Astrocyte (in vitro differentiated cells and primary cell): ENCODE measurements around the gene RDH5. TPM values are rescaled to one million over a fixed set of nuclear protein-coding genes. Genes with fewer than 3 reads are reported as not detected.

Experiments used
- DNase-seq: peaks from one replicate; pipeline ENCODE4 v3.0.0-alpha.2; 2010; ENCODE audit warnings: low read depth
- FAIRE-seq: peaks from 2 replicates; lab custom pipeline; 2011; peaks lifted over from hg19 to GRCh38; lab: Jason Lieb, UNC
- H2AFZ ChIP-seq: 2 replicates; pipeline ENCODE4 v1.6.0; 2012; ENCODE audit warnings: low read depth, low read length, inconsistent platforms
- H3K27ac ChIP-seq: 2 replicates; pipeline ENCODE4 v1.5.1; 2011; ENCODE audit warnings: low read depth, low read length, inconsistent platforms
- H3K27me3 ChIP-seq: 2 replicates; pipeline ENCODE4 v1.6.0; 2011; ENCODE audit warnings: low read length, inconsistent platforms; ENCODE audit not compliant: insufficient read depth
- H3K36me3 ChIP-seq: 2 replicates; pipeline ENCODE4 v1.5.1; 2011; ENCODE audit warnings: low read length, inconsistent platforms; ENCODE audit not compliant: insufficient read depth
- H3K4me1 ChIP-seq: 2 replicates; pipeline ENCODE4 v1.5.1; 2011; ENCODE audit warnings: low read length, inconsistent platforms; ENCODE audit not compliant: insufficient read depth
- H3K4me2 ChIP-seq: 2 replicates; pipeline ENCODE4 v1.6.0; 2012; ENCODE audit warnings: low read length, inconsistent platforms
- H3K4me3 ChIP-seq: 2 replicates; pipeline ENCODE4 v1.5.1; 2011; ENCODE audit warnings: low read depth, mild to moderate bottlenecking, low read length, inconsistent platforms; ENCODE audit not compliant: insufficient read depth
- H3K79me2 ChIP-seq: 2 replicates; pipeline ENCODE4 v1.6.0; 2012; ENCODE audit warnings: mild to moderate bottlenecking, low read length, inconsistent platforms; ENCODE audit not compliant: insufficient read depth
- H3K9ac ChIP-seq: 2 replicates; pipeline ENCODE4 v1.6.0; 2012; ENCODE audit warnings: mild to moderate bottlenecking, low read length, inconsistent platforms
- H3K9me3 ChIP-seq: 2 replicates; pipeline ENCODE4 v1.5.1; 2012; ENCODE audit warnings: low read depth, mild to moderate bottlenecking, low read length, inconsistent platforms; ENCODE audit not compliant: insufficient read depth
- H4K20me1 ChIP-seq: 2 replicates; pipeline ENCODE4 v1.6.0; 2012; ENCODE audit warnings: low read length, inconsistent platforms; ENCODE audit not compliant: insufficient read depth
- H3K27ac Mint-ChIP-seq: one replicate; pipeline ENCODE4 v1.8.0; 2021; ENCODE audit warnings: mild to moderate bottlenecking, mixed read lengths; ENCODE audit not compliant: unreplicated experiment
- H3K27me3 Mint-ChIP-seq: one replicate; pipeline ENCODE4 v1.8.0; 2021; ENCODE audit warnings: low read depth, mixed read lengths; ENCODE audit not compliant: unreplicated experiment
- H3K36me3 Mint-ChIP-seq: one replicate; pipeline ENCODE4 v1.8.0; 2021; ENCODE audit warnings: low read depth, mixed read lengths; ENCODE audit not compliant: unreplicated experiment
- H3K4me1 Mint-ChIP-seq: one replicate; pipeline ENCODE4 v1.8.0; 2021; ENCODE audit warnings: low read depth, mixed read lengths; ENCODE audit not compliant: unreplicated experiment
- H3K4me3 Mint-ChIP-seq: one replicate; pipeline ENCODE4 v1.8.0; 2021; ENCODE audit warnings: mild to moderate bottlenecking, moderate library complexity, mixed read lengths; ENCODE audit not compliant: unreplicated experiment
- H3K9me3 Mint-ChIP-seq: one replicate; pipeline ENCODE4 v1.8.0; 2021; ENCODE audit warnings: mild to moderate bottlenecking, mixed read lengths; ENCODE audit not compliant: unreplicated experiment
- CTCF ChIP-seq: IDR thresholded peaks from 2 replicates; pipeline ENCODE4 v1.5.1; 2011; ENCODE audit warnings: low read depth, mild to moderate bottlenecking, inconsistent platforms, low read length, moderate library complexity; ENCODE audit not compliant: insufficient read depth
- EZH2 ChIP-seq: IDR thresholded peaks from 2 replicates; pipeline ENCODE4 v1.6.1; 2012; ENCODE audit warnings: mild to moderate bottlenecking, low read length, inconsistent platforms; ENCODE audit not compliant: insufficient read depth
- total RNA-seq: library from RNA; stranded (reverse); gene quantifications from 2 replicates; pipeline ENCODE4 v1.2.1, GENCODE V29; 2021

RDH5 gene
- total RNA-seq, 1 donor from 2014 or later = 2.1 TPM

- Mint-ChIP-seq H3K4me3 (peak overlapping the region; percentile 94), H3K27me3 (no peaks in the 10 kb centered on the region), H3K27ac (peak overlapping the region; percentile 81), H3K9me3 (no peaks in the 10 kb centered on the region), H3K36me3 (peaks cover 4% of the 10 kb centered on the region), H3K4me1 (peaks cover 19% of the 10 kb centered on the region)
- Histone ChIP-seq H3K4me2 (peak overlapping the region; percentile 100), H3K9ac (peak overlapping the region; percentile 75), H3K36me3 (no peaks in the 10 kb centered on the region), H3K4me1 (peaks cover 14% of the 10 kb centered on the region), H3K79me2 (peaks cover 10% of the 10 kb centered on the region), H2AFZ (peak overlapping the region; percentile 70), H3K4me3 (peak overlapping the region; percentile 76), H3K27ac (peak overlapping the region; percentile 18), H3K9me3 (no peaks in the 10 kb centered on the region), H3K27me3 (no peaks in the 10 kb centered on the region), H4K20me1 (peaks cover 39% of the 10 kb centered on the region)
- TF ChIP-seq CTCF = no peak
- TF ChIP-seq EZH2 = no peak
- DNase-seq (peak; percentile 47), FAIRE-seq (no peak)
These were observed 23.5 kb downstream of the RDH5 start for GRCh38 chr12:55743406-55744339.

GRCh38 chr12:55744340-55745030 lies 24.3 kb downstream of the RDH5 start:
- peak overlapping the region; percentile 61 for H2AFZ ChIP-seq
- peak overlapping the region; percentile 100 for H3K4me2 ChIP-seq
- H3K9me3 ChIP-seq = no peaks in the 10 kb centered on the region
- peaks cover 41% of the 10 kb centered on the region for H4K20me1 ChIP-seq
- Mint-ChIP-seq H3K27ac (peak overlapping the region; percentile 81), H3K27me3 (no peaks in the 10 kb centered on the region), H3K4me3 (peak overlapping the region; percentile 94), H3K36me3 (peaks cover 4% of the 10 kb centered on the region), H3K9me3 (no peaks in the 10 kb centered on the region), H3K4me1 (peaks cover 19% of the 10 kb centered on the region)
- peak overlapping the region; percentile 76 for H3K4me3 ChIP-seq
- no peak for DNase-seq
- no peaks in the 10 kb centered on the region for H3K36me3 ChIP-seq
- TF ChIP-seq EZH2 (no peak), CTCF (no peak)
- H3K27ac ChIP-seq = no peak overlapping the region
- FAIRE-seq = no peak
- H3K27me3 ChIP-seq = no peaks in the 10 kb centered on the region
- peaks cover 10% of the 10 kb centered on the region for H3K79me2 ChIP-seq
- peaks cover 14% of the 10 kb centered on the region for H3K4me1 ChIP-seq
- peak overlapping the region; percentile 75 for H3K9ac ChIP-seq
